ENCODE results near the gene C4B. TPM values are rescaled to one million over a fixed set of nuclear protein-coding genes. Genes with fewer than 3 reads are reported as not detected.
"Not testable (repeated sequence)": the region's sequence is repeated elsewhere in the genome, so short reads cannot be mapped to it uniquely, and the experiment has no call there.

The C4B gene
- total RNA-seq, 1 experiment from 2014 or later: 2.7 TPM

GRCh38 chr6:32009537-32009936, 5.1 kb upstream of the C4B start:
- not testable (repeated sequence) for H3K79me1 ChIP-seq (ENCODE audit: insufficient read depth, low read depth, low read length, poor library complexity, severe bottlenecking); H3K27me3 ChIP-seq (ENCODE audit: insufficient read depth, low read length); H4K91ac ChIP-seq (ENCODE audit: insufficient read length, low read depth, low read length); H2BK20ac ChIP-seq (ENCODE audit: low read depth, low read length, poor library complexity, severe bottlenecking); H2AK5ac ChIP-seq (ENCODE audit: insufficient read length, low read length); H2BK15ac ChIP-seq (ENCODE audit: low read depth, low read length); H2BK12ac ChIP-seq (ENCODE audit: insufficient read length, low read depth, low read length); H3K4me2 ChIP-seq (ENCODE audit: insufficient read depth, insufficient read length, low read length); H3K4me1 ChIP-seq (ENCODE audit: insufficient read depth, low read length); H2AFZ ChIP-seq (ENCODE audit: low read length); H3K4ac ChIP-seq (ENCODE audit: low read depth, low read length); H3K23me2 ChIP-seq (ENCODE audit: insufficient read length, low read depth, low read length, poor library complexity, severe bottlenecking); H4K20me1 ChIP-seq (ENCODE audit: control insufficient read depth, insufficient read depth, insufficient read length); H3K23ac ChIP-seq (ENCODE audit: insufficient read length, low read depth, low read length); DNase-seq; H3K14ac ChIP-seq (ENCODE audit: insufficient read depth, low read length); H3K27ac ChIP-seq (ENCODE audit: insufficient read length, low read depth, low read length); H3K9me3 Mint-ChIP-seq; H2BK5ac ChIP-seq (ENCODE audit: insufficient read length, low read length); H4K8ac ChIP-seq (replicated peaks; ENCODE audit: insufficient read length, low read depth, low read length); H3K27ac Mint-ChIP-seq; H3K27me3 Mint-ChIP-seq (ENCODE audit: low read depth); H3K4me1 Mint-ChIP-seq; H3K9me3 ChIP-seq (ENCODE audit: control insufficient read depth, low read depth, low read length); H4K5ac ChIP-seq (ENCODE audit: insufficient read length, low read depth, low read length); H3K9ac ChIP-seq (ENCODE audit: extremely low read depth, insufficient read length, low read length); H3K79me2 ChIP-seq (ENCODE audit: insufficient read depth, low read length); H2BK120ac ChIP-seq (ENCODE audit: low read depth, low read length, poor library complexity, severe bottlenecking); H3K18ac ChIP-seq (ENCODE audit: insufficient read length, low read depth, low read length); H3T11ph ChIP-seq (ENCODE audit: low read length); H3K36me3 Mint-ChIP-seq (ENCODE audit: insufficient read depth in 1 of 3, low read depth in 3 of 3); H3K56ac ChIP-seq (ENCODE audit: insufficient read length, low read depth, low read length); H3K4me3 Mint-ChIP-seq
- no CpG with 5 or more reads among the region's 12 CpGs for WGBS (ENCODE audit: extremely low coverage, insufficient read length, low lambda C conversion rate)

- H2BK12ac ChIP-seq (ENCODE audit: insufficient read length, low read depth, low read length); H3K36me3 Mint-ChIP-seq (ENCODE audit: insufficient read depth in 1 of 3, low read depth in 3 of 3); H4K20me1 ChIP-seq (ENCODE audit: control insufficient read depth, insufficient read depth, insufficient read length); H3K4me1 Mint-ChIP-seq; H3K27ac ChIP-seq (ENCODE audit: insufficient read length, low read depth, low read length); H3K23me2 ChIP-seq (ENCODE audit: insufficient read length, low read depth, low read length, poor library complexity, severe bottlenecking); H4K5ac ChIP-seq (ENCODE audit: insufficient read length, low read depth, low read length); H4K91ac ChIP-seq (ENCODE audit: insufficient read length, low read depth, low read length); H2AK5ac ChIP-seq (ENCODE audit: insufficient read length, low read length); H4K8ac ChIP-seq (replicated peaks; ENCODE audit: insufficient read length, low read depth, low read length); H2BK5ac ChIP-seq (ENCODE audit: insufficient read length, low read length); H3K4me2 ChIP-seq (ENCODE audit: insufficient read depth, insufficient read length, low read length); H3K56ac ChIP-seq (ENCODE audit: insufficient read length, low read depth, low read length); H3K4me1 ChIP-seq (ENCODE audit: insufficient read depth, low read length); H3K9me3 Mint-ChIP-seq; H2BK120ac ChIP-seq (ENCODE audit: low read depth, low read length, poor library complexity, severe bottlenecking); H3K4ac ChIP-seq (ENCODE audit: low read depth, low read length); H2BK20ac ChIP-seq (ENCODE audit: low read depth, low read length, poor library complexity, severe bottlenecking); H3K23ac ChIP-seq (ENCODE audit: insufficient read length, low read depth, low read length); H3T11ph ChIP-seq (ENCODE audit: low read length); H3K27me3 ChIP-seq (ENCODE audit: insufficient read depth, low read length); H3K27ac Mint-ChIP-seq; H3K14ac ChIP-seq (ENCODE audit: insufficient read depth, low read length); H3K79me2 ChIP-seq (ENCODE audit: insufficient read depth, low read length); H3K9ac ChIP-seq (ENCODE audit: extremely low read depth, insufficient read length, low read length); H3K79me1 ChIP-seq (ENCODE audit: insufficient read depth, low read depth, low read length, poor library complexity, severe bottlenecking); H3K4me3 Mint-ChIP-seq; H3K18ac ChIP-seq (ENCODE audit: insufficient read length, low read depth, low read length); H3K27me3 Mint-ChIP-seq (ENCODE audit: low read depth); H2AFZ ChIP-seq (ENCODE audit: low read length); H3K9me3 ChIP-seq (ENCODE audit: control insufficient read depth, low read depth, low read length); DNase-seq; H2BK15ac ChIP-seq (ENCODE audit: low read depth, low read length): not testable (repeated sequence)
- WGBS (ENCODE audit: extremely low coverage, insufficient read length, low lambda C conversion rate): no CpG with 5 or more reads among the region's 27 CpGs
Measured at GRCh38 chr6:32010856-32011530, 3.6 kb upstream of the C4B start.
